Measurements from ENCODE around the gene LMOD1. TPM values are rescaled to one million over a fixed set of nuclear protein-coding genes. Genes with fewer than 3 reads are reported as not detected.

Gene LMOD1
- polyA plus RNA-seq, 1 experiment, result 112 TPM

DNA sequence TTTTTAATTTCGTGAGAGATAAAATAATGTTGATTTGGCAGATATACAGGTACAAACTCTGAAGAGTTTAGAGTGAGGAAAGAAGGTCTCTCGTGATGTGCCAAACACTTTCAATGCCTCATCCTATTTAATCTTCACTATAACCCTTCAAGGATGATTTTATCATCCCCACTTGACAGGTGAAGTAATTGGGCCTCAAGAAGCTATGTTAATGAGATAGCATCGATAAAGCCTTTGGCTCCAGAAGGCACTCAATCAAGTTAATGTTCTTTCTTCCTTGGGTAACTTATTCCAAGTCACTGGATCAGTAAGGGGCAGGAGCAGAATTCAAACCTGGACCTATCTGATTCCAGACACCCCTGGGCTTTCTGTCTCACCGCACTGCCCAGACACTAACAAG lies 7.2 kb downstream of the LMOD1 start:
- ChIA-PET CTCF (interaction anchor here (1.2 to 2.6 kb wide), 2 partner anchors 32 to 43 kb away, joined by 3 to 11 read pairs; no protein-coding TSS in a partner anchor), POLR2A (no interaction called here)
- TF ChIP-seq, protein P1, sequence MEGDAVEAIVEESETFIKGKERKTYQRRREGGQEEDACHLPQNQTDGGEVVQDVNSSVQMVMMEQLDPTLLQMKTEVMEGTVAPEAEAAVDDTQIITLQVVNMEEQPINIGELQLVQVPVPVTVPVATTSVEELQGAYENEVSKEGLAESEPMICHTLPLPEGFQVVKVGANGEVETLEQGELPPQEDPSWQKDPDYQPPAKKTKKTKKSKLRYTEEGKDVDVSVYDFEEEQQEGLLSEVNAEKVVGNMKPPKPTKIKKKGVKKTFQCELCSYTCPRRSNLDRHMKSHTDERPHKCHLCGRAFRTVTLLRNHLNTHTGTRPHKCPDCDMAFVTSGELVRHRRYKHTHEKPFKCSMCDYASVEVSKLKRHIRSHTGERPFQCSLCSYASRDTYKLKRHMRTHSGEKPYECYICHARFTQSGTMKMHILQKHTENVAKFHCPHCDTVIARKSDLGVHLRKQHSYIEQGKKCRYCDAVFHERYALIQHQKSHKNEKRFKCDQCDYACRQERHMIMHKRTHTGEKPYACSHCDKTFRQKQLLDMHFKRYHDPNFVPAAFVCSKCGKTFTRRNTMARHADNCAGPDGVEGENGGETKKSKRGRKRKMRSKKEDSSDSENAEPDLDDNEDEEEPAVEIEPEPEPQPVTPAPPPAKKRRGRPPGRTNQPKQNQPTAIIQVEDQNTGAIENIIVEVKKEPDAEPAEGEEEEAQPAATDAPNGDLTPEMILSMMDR (IDR thresholded peaks at IDR 0.05; ENCODE audit: insufficient read depth, low read depth, low read length), result no peak
- no peaks in the 10 kb centered on the region for H3K27me3 ChIP-seq (ENCODE audit: control insufficient read depth, insufficient read depth, low read length)
- H3K36me3 ChIP-seq (ENCODE audit: control insufficient read depth, insufficient read depth, low read length), result no peaks in the 10 kb centered on the region
- H3K4me3 ChIP-seq (ENCODE audit: low read depth, low read length), result no peak overlapping the region
- no peak for DNase-seq (ENCODE audit: low read depth)

DNA sequence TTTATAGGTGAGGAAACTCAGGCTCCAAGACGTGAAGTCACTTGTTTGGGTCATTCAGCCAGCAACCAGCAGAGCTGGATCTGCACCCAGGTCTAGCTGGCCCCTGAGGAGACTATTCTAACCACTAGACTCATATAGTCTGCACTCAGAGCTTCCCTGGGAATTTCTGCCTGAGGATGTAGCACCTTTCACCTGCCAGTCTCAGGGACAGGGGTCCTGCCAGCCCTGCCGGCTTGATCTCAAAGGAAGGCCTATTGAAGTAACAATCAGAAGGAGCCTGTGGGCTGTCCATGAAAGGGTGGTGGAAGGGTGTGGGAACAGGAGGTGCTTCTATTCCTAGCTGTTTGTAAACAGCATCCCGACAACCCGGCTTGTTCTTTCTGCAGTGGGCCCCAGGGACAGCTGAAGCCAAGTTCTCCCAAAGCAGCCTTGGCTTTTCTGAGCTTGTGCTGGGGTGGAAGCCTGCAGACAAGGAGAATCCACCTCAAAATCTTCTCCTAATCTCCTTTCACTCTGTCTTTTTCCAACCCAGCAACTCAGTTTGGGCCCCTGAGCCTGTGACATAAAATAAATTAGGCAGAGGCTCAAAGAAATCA lies 7.8 kb downstream of the LMOD1 start:
- Histone ChIP-seq H3K4me3 (ENCODE audit: low read depth, low read length) (no peak overlapping the region), H3K36me3 (ENCODE audit: control insufficient read depth, insufficient read depth, low read length) (no peaks in the 10 kb centered on the region), H3K27me3 (ENCODE audit: control insufficient read depth, insufficient read depth, low read length) (no peaks in the 10 kb centered on the region)
- TF ChIP-seq, protein P1 (IDR thresholded peaks at IDR 0.05; ENCODE audit: insufficient read depth, low read depth, low read length), result no peak
- CTCF ChIA-PET, result interaction anchor here (1.2 to 2.6 kb wide), 3 partner anchors 31 to 429 kb away, joined by 3 to 11 read pairs (median 4); no protein-coding TSS in a partner anchor
- DNase-seq (ENCODE audit: low read depth), result no peak
- POLR2A ChIA-PET, result no interaction called here

DNA sequence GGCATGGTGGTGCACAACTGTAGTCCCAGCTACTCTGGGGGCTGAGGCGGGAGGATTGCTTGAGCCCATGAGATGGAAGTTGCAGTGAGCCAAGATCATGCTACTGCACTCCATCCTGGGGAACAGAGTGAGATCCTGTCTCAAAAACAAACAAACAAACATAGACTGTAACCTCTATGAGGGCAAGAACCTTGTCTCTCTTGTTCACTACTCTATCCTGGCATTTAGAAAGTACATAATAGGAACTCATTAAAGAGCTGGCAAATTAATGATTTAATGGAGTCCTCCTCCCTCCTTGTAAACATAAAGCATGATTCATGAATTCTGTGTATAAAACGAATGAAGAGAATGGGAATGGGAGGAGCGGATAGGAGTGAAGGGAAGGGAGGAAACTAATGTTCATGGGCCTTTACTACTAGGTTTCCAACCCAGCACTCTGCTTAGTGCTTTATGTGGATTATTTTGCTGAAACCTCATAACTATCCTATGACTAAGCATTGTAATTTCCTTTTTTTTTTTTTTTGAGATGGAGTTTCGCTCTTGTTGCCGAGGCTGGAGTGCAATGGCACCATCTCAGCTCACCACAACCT lies 8.6 kb downstream of the LMOD1 start:
- Histone ChIP-seq H3K36me3 (ENCODE audit: control insufficient read depth, insufficient read depth, low read length) (no peaks in the 10 kb centered on the region), H3K27me3 (ENCODE audit: control insufficient read depth, insufficient read depth, low read length) (no peaks in the 10 kb centered on the region), H3K4me3 (ENCODE audit: low read depth, low read length) (no peak overlapping the region)
- TF ChIP-seq, protein P1 (IDR thresholded peaks at IDR 0.05; ENCODE audit: insufficient read depth, low read depth, low read length), result no peak
- peak; percentile 83 for DNase-seq (ENCODE audit: low read depth)
- ChIA-PET POLR2A (interaction anchor here (0.6 kb wide), 1 partner anchor 44 kb away, joined by 4 read pairs; no protein-coding TSS in a partner anchor), CTCF (interaction anchor here (0.7 to 2.6 kb wide), 3 partner anchors 18 to 428 kb away, joined by 3 to 11 read pairs (median 4); partner anchors contain the start of gene TIMM17A)

DNA sequence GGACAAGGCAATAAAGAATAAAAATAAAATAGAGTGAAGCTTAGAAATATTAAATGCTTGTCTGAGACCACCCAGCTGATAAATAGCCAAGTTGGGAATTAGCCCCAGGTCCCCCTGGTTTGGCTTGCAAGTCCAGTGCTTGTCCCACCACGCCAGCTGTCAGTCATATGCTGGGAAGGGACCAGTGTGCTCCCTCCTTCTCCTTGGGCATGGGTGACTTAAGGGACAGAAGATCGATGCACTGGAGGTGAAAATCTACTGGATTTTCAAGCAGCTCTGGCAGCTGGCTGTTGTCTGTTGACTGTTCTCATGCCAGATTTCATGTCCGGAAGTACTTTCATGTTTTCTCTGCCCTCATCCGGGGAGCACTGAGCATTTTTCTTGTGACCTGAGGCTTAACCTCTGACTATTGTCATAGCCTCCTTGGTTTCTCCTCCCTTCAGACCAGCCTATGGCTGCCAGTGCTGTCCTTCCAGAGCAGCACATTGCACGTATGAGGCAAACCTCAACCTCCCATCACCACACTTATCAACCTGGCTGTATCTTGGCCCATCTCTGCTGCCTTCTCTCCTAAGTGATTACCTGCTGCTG lies 12.4 kb downstream of the LMOD1 start:
- TF ChIP-seq, protein P1 (IDR thresholded peaks at IDR 0.05; ENCODE audit: insufficient read depth, low read depth, low read length), result no peak
- ChIA-PET POLR2A (interaction anchor here (0.5 to 0.6 kb wide), 2 partner anchors 14 to 30 kb away, joined by 3 to 9 read pairs; no protein-coding TSS in a partner anchor), CTCF (interaction anchor here (0.6 to 1.0 kb wide), 3 partner anchors 9 to 38 kb away, joined by 3 read pairs; no protein-coding TSS in a partner anchor)
- Histone ChIP-seq H3K36me3 (ENCODE audit: control insufficient read depth, insufficient read depth, low read length) (peaks cover 3% of the 10 kb centered on the region; the same call in 1 of the 2 replicates), H3K27me3 (ENCODE audit: control insufficient read depth, insufficient read depth, low read length) (no peaks in the 10 kb centered on the region), H3K4me3 (ENCODE audit: low read depth, low read length) (no peak overlapping the region)
- DNase-seq (ENCODE audit: low read depth), result no peak

DNA sequence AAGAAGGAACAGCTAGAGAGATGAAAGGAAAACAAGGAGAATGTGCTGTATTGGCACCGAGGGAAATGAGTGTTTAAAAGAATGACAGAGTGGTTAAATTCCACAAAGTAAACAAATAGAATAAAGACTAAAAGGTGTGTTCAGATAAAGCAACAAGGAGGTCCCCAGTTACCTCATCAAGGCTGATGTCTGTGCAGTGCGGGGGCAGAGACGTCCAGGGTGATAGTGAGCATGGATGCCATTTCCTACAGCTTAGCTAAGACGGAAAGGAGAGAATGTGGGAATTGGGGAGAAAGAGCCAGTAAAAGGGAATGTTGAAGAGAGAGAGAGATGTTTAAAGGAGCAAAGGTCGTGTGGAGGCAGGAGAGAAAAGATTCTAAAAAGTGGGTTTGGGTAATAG lies 15.5 kb downstream of the LMOD1 start:
- no peak for DNase-seq (ENCODE audit: low read depth)
- no peak overlapping the region for H3K4me3 ChIP-seq (ENCODE audit: low read depth, low read length)
- ChIA-PET CTCF (no interaction called here), POLR2A (no interaction called here)
- TF ChIP-seq, protein P1 (IDR thresholded peaks at IDR 0.05; ENCODE audit: insufficient read depth, low read depth, low read length), result no peak
- H3K27me3 ChIP-seq (ENCODE audit: control insufficient read depth, insufficient read depth, low read length), result no peaks in the 10 kb centered on the region
- peaks cover 3% of the 10 kb centered on the region; the same call in 1 of the 2 replicates for H3K36me3 ChIP-seq (ENCODE audit: control insufficient read depth, insufficient read depth, low read length)
